Ishikawa (cell line): ENCODE data around the gene ATMIN.

Experiments
- CEBPB ChIP-seq: IDR thresholded peaks from 2 replicates; pipeline ENCODE4 v1.6.1; 2012
- CREB1 ChIP-seq: IDR thresholded peaks from 2 replicates; pipeline ENCODE4 v1.6.1; 2012; ENCODE audit warnings: low read depth
- EGR1 ChIP-seq: IDR thresholded peaks from 2 replicates; pipeline ENCODE4 v1.6.1; 2012
- EP300 ChIP-seq: IDR thresholded peaks from 2 replicates; pipeline ENCODE4 v1.6.1; 2012; ENCODE audit warnings: borderline replicate concordance
- FOXM1 ChIP-seq: IDR thresholded peaks from 2 replicates; pipeline ENCODE4 v1.6.1; 2012; ENCODE audit warnings: low read depth, borderline replicate concordance
- NFIC ChIP-seq: IDR thresholded peaks from 2 replicates; pipeline ENCODE4 v1.6.1; 2012
- RAD21 ChIP-seq: IDR thresholded peaks from 2 replicates; pipeline ENCODE4 v1.6.1; 2012; ENCODE audit warnings: low read depth
- TAF1 ChIP-seq: IDR thresholded peaks from 2 replicates; pipeline ENCODE4 v1.6.1; 2012; ENCODE audit warnings: low read depth, mild to moderate bottlenecking
- TCF12 ChIP-seq: IDR thresholded peaks from 2 replicates; pipeline ENCODE4 v1.6.1; 2012; ENCODE audit warnings: low read depth
- TEAD4 ChIP-seq: IDR thresholded peaks from 2 replicates; pipeline ENCODE4 v1.6.1; 2012
- YY1 ChIP-seq: IDR thresholded peaks from 2 replicates; pipeline ENCODE4 v1.6.1; 2012; ENCODE audit warnings: low read depth
- ZBTB7A ChIP-seq: IDR thresholded peaks from 2 replicates; pipeline ENCODE4 v1.6.1; 2012; ENCODE audit warnings: low read depth
- TF ChIP-seq, protein P1 (sequence below): IDR thresholded peaks from 2 replicates; pipeline ENCODE4 v1.6.1; 2012
- TF ChIP-seq, protein P2 (sequence below): IDR thresholded peaks from 2 replicates; pipeline ENCODE4 v1.6.1; 2012; ENCODE audit warnings: low read depth, mild to moderate bottlenecking
- TF ChIP-seq, protein P3 (sequence below): IDR thresholded peaks from 2 replicates; pipeline ENCODE4 v1.6.1; 2012

The ATMIN gene

DNA sequence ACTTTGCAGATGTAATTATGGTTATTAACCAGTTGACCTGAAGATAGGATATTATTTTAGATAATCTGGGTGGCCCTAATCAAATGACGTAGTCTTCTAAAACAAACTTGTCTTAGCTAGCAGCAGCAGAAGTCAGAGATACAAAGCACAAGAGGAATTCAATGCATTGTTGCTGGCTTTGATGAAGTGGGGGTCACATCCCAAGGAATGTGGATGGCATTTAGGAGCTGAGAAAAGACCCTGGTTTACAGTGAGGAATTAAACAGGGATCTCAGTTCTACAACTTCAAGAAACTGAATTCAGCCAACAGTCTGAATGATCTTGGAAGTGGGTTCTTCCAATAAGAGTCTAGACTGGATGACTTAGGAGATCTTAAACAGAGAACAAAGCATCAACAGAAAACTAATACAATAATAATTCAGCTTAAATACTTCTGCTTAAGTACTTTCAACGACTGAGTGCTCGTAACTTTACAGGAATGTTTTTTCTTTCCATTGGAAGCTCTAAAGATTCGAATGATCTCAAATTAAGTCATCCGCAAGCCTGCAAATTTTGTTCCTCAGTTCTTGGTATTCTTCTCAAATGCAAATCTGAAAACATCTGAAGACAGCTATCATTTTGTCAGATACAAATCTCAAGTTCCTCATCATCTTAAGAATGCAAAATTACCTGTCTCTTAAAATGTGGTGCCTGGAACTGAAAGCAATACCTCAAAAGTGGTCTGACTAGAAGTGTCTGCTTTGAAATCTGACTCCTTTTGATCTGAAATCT is 38.1 kb downstream of the ATMIN start:
- TF ChIP-seq CEBPB, result no peak
- no peak for TF ChIP-seq FOXM1
- TF ChIP-seq TEAD4, result no peak
- no peak for TF ChIP-seq EP300
- TF ChIP-seq EGR1, result no peak
- TF ChIP-seq CREB1, result no peak
- TF ChIP-seq, protein P1, sequence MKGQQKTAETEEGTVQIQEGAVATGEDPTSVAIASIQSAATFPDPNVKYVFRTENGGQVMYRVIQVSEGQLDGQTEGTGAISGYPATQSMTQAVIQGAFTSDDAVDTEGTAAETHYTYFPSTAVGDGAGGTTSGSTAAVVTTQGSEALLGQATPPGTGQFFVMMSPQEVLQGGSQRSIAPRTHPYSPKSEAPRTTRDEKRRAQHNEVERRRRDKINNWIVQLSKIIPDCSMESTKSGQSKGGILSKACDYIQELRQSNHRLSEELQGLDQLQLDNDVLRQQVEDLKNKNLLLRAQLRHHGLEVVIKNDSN, result no peak
- no peak for TF ChIP-seq RAD21
- no peak for TF ChIP-seq TCF12
- no peak for TF ChIP-seq TAF1
- no peak for TF ChIP-seq YY1
- TF ChIP-seq, protein P2, sequence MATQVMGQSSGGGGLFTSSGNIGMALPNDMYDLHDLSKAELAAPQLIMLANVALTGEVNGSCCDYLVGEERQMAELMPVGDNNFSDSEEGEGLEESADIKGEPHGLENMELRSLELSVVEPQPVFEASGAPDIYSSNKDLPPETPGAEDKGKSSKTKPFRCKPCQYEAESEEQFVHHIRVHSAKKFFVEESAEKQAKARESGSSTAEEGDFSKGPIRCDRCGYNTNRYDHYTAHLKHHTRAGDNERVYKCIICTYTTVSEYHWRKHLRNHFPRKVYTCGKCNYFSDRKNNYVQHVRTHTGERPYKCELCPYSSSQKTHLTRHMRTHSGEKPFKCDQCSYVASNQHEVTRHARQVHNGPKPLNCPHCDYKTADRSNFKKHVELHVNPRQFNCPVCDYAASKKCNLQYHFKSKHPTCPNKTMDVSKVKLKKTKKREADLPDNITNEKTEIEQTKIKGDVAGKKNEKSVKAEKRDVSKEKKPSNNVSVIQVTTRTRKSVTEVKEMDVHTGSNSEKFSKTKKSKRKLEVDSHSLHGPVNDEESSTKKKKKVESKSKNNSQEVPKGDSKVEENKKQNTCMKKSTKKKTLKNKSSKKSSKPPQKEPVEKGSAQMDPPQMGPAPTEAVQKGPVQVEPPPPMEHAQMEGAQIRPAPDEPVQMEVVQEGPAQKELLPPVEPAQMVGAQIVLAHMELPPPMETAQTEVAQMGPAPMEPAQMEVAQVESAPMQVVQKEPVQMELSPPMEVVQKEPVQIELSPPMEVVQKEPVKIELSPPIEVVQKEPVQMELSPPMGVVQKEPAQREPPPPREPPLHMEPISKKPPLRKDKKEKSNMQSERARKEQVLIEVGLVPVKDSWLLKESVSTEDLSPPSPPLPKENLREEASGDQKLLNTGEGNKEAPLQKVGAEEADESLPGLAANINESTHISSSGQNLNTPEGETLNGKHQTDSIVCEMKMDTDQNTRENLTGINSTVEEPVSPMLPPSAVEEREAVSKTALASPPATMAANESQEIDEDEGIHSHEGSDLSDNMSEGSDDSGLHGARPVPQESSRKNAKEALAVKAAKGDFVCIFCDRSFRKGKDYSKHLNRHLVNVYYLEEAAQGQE, result no peak
- no peak for TF ChIP-seq ZBTB7A
- TF ChIP-seq, protein P3, sequence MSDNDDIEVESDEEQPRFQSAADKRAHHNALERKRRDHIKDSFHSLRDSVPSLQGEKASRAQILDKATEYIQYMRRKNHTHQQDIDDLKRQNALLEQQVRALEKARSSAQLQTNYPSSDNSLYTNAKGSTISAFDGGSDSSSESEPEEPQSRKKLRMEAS, result no peak
- no peak for TF ChIP-seq NFIC

DNA sequence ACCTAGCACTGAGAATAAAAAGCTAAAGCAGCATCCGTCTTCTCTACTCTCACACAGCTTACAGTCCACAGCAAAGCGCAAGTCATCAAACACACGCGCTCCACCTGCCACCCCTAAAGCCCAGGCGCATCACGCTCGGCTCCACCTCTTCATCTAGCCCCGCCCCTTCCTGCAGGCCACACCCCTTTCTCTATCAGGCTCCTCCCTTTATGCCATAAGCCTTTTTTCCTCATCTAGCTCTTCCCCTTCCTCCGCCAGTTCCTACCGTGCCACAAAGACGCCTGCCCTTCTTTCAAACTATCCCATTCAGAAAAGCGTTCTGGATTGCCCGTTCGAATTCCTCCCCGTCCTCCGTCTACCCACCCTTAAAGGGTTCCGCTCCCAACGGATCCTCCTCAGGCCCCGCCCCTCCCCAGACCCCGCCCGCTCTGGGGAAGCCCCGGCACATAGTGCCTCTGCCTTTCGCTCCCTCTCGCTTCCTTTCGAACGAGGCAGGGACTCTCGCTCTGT is 41.0 kb downstream of the ATMIN start:
- no peak for TF ChIP-seq ZBTB7A
- TF ChIP-seq EGR1, result no peak
- TF ChIP-seq CEBPB, result no peak
- TF ChIP-seq, protein P1, result no peak
- TF ChIP-seq EP300, result no peak
- no peak for TF ChIP-seq YY1
- 0 out of 2 replicates have a peak, but pooled peaks have one; percentile 2 for TF ChIP-seq TEAD4
- TF ChIP-seq CREB1, result no peak
- no peak for TF ChIP-seq RAD21
- TF ChIP-seq NFIC, result no peak
- TF ChIP-seq, protein P3, result peak; percentile 70; the same call in 1 of the 2 replicates
- TF ChIP-seq FOXM1, result no peak
- TF ChIP-seq TAF1, result no peak

DNA sequence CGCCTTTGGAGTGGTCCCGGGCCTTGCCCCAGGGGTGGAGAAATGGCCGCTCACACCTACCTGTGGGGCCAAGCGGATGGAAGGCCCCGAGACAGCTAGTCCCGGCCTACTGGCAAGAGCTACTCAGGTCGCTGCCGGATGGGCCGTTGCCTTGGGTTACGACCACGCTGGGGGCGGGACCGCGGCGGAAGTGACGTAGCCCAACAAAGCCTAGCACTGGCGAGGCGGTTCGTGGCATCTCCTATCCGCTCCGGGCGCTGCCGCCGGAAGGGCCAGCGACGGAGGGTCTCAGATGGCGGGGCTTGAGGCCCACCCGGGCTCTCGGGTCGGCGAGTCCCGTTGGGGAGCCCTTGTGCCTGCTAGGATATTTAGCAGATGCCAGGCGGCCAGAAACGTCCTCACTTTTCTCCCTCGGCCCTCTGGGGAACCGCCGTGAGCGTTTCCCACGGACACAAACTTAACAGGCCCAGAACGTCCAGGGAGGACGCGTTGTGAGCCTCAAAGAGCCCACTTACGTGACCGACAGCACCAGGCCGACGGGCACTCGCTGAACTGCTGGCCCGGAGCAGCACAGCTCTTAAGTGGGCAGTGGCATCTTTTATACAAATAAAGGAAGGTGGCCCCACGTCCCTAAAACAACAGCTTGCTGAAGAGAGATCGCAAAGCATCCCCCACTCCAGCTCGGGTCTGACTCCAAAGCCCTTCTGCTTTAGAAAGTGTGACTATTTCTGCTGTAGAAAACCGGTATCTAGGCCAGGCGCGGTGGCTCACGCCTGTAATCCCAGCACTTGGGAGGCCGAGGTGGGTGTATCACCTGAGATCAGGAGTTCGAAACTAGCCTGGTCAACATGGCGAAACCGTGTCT is 41.7 kb downstream of the ATMIN start, which contains the start of gene C16orf46:
Gene C16orf46, minus strand, starts transcription at position 163 of the 865 bp plus-strand sequence. CDS start 13,283 bp downstream, outside the sequence.
- peak; percentile 37; the same call in 1 of the 2 replicates for TF ChIP-seq EGR1
- TF ChIP-seq, protein P1, result no peak; the same call in 1 of the 2 replicates
- no peak; the same call in 1 of the 2 replicates for TF ChIP-seq FOXM1
- TF ChIP-seq CEBPB, result no peak
- TF ChIP-seq, protein P3, result peak; percentile 75
- TF ChIP-seq EP300, result no peak
- peak; percentile 35; the same call in 1 of the 2 replicates for TF ChIP-seq TCF12
- TF ChIP-seq CREB1, result peak; percentile 83
- no peak for TF ChIP-seq RAD21
- TF ChIP-seq ZBTB7A, result peak; percentile 92
- TF ChIP-seq YY1, result peak; percentile 62; the same call in 1 of the 2 replicates
- TF ChIP-seq TAF1, result peak; percentile 84
- no peak for TF ChIP-seq NFIC
- TF ChIP-seq, protein P2, result no peak
- TF ChIP-seq TEAD4, result no peak

DNA sequence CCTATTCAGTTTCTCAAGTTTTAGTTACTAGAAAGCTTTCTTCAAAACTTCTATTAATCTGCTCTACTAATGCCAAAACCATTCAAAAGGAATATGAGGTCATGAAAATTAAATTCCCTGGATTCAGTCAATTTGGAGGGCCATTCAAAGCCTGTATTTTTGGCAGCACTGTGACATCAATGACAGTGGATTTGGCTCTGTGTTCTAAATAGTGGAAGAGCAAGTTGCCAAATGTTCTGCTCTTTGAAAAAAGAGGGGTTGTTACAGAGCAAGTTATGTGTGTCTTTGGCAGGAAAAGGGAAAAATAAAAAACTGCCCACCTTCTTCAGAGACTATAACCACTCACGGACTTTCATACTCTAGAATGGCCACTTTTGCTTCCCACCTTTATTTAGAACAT is 44.6 kb downstream of the ATMIN start:
- TF ChIP-seq ZBTB7A (no peak), EGR1 (no peak), EP300 (no peak), YY1 (no peak), CEBPB (no peak), RAD21 (no peak), TCF12 (no peak)
- TF ChIP-seq, protein P2, result no peak
- TF ChIP-seq, protein P1, result no peak
